ENCODE measurements around the gene CMIP. TPM values are rescaled to one million over a fixed set of nuclear protein-coding genes. Genes with fewer than 3 reads are reported as not detected.
"Not testable (repeated sequence)": the region's sequence is repeated elsewhere in the genome, so short reads cannot be mapped to it uniquely, and the experiment has no call there.

CMIP gene
- total RNA-seq, 1 donor from 2014 or later: 61.0 TPM

GRCh38 chr16:81567087-81567486 lies 122.5 kb downstream of the CMIP start:
- DNase-seq (ENCODE audit: low read depth): no peak

- DNase-seq (ENCODE audit: low read depth): peak; percentile 87
Measured at GRCh38 chr16:81567987-81568748, 123.6 kb downstream of the CMIP start.

GRCh38 chr16:81568749-81569087 lies 124.1 kb downstream of the CMIP start:
- DNase-seq (ENCODE audit: low read depth): no peak

- DNase-seq (ENCODE audit: low read depth): no peak
Measured at GRCh38 chr16:81569361-81570034, 124.9 kb downstream of the CMIP start.

GRCh38 chr16:81570151-81570846 lies 125.7 kb downstream of the CMIP start:
- DNase-seq (ENCODE audit: low read depth): no peak

GRCh38 chr16:81571175-81571574 lies 126.6 kb downstream of the CMIP start:
- no peak for DNase-seq (ENCODE audit: low read depth)

- DNase-seq (ENCODE audit: low read depth): no peak
Measured at GRCh38 chr16:81571592-81572385, 127.2 kb downstream of the CMIP start.

- DNase-seq (ENCODE audit: low read depth): no peak
Measured at GRCh38 chr16:81572386-81573144, 128.0 kb downstream of the CMIP start.

- no peak for DNase-seq (ENCODE audit: low read depth)
Measured at GRCh38 chr16:81573533-81574020, 129.0 kb downstream of the CMIP start.

GRCh38 chr16:81574168-81574567 lies 129.6 kb downstream of the CMIP start:
- DNase-seq (ENCODE audit: low read depth): no peak

- DNase-seq (ENCODE audit: low read depth): no peak
Measured at GRCh38 chr16:81575307-81575706, 130.7 kb downstream of the CMIP start.

- DNase-seq (ENCODE audit: low read depth): no peak
Measured at GRCh38 chr16:81575834-81576233, 131.2 kb downstream of the CMIP start.

GRCh38 chr16:81576696-81577095 lies 132.1 kb downstream of the CMIP start:
- no peak for DNase-seq (ENCODE audit: low read depth)

GRCh38 chr16:81577272-81577671 lies 132.7 kb downstream of the CMIP start:
- not testable (repeated sequence) for DNase-seq (ENCODE audit: low read depth)

- DNase-seq (ENCODE audit: low read depth): no peak
Measured at GRCh38 chr16:81578076-81578475, 133.5 kb downstream of the CMIP start.

GRCh38 chr16:81578636-81579413 lies 134.2 kb downstream of the CMIP start:
- no peak for DNase-seq (ENCODE audit: low read depth)

- DNase-seq (ENCODE audit: low read depth): peak; percentile 57
Measured at GRCh38 chr16:81581107-81581506, 136.5 kb downstream of the CMIP start.

- no peak for DNase-seq (ENCODE audit: low read depth)
Measured at GRCh38 chr16:81582655-81583441, 138.2 kb downstream of the CMIP start.

GRCh38 chr16:81583893-81584631 lies 139.5 kb downstream of the CMIP start:
- no peak for DNase-seq (ENCODE audit: low read depth)
